Omental fat pad (tissue), 4 donors: Measurements from ENCODE around the gene PRUNE2. TPM values are rescaled to one million over a fixed set of nuclear protein-coding genes. Genes with fewer than 3 reads are reported as not detected.

Source experiments
- ATAC-seq: fragments of 150-250 bp; one replicate; pipeline ENCODE4 v1.9.1; 2016; ENCODE audit warnings: mild to moderate bottlenecking, moderate library complexity; ENCODE audit not compliant: low FRiP score
- DNase-seq: peaks from one replicate; pipeline ENCODE4 v3.0.0-alpha.2; 2019; ENCODE audit warnings: low spot score
- CTCF ChIP-seq, 3 donors: fragments of 450-650 bp; IDR thresholded peaks; one replicate each; pipeline ENCODE4 v1.5.1; 2016 to 2017; ENCODE audit warnings: antibody characterized with exemption in 3 of 3, mild to moderate bottlenecking in 3 of 3, moderate library complexity in 2 of 3
- total RNA-seq, 4 donors: library from RNA; depleted of rRNA; stranded (reverse); fragments of >200 nt; gene quantifications; one replicate each; pipeline ENCODE4 v1.1.0, GENCODE V29; 2016

Gene PRUNE2
- total RNA-seq, 4 donors from 2014 or later: 3.1 to 13.4 (median 12.0) TPM

- DNase-seq (no peak), ATAC-seq (no peak)
- TF ChIP-seq CTCF (IDR thresholded peaks at IDR 0.05): no peak
Observed at GRCh38 chr9:76646249-76646648, 259.7 kb downstream of the PRUNE2 start.

- DNase-seq (no peak), ATAC-seq (no peak)
Observed at GRCh38 chr9:76644647-76645250, 261.2 kb downstream of the PRUNE2 start.

GRCh38 chr9:76644171-76644570, 261.7 kb downstream of the PRUNE2 start:
- DNase-seq (no peak), ATAC-seq (no peak)
- TF ChIP-seq CTCF (IDR thresholded peaks at IDR 0.05): no peak

More at GRCh38 chr9:76644647-76645250, 261.2 kb downstream of the PRUNE2 start:
- no peak for TF ChIP-seq CTCF (IDR thresholded peaks at IDR 0.05)

- DNase-seq (no peak), ATAC-seq (no peak)
- no peak for TF ChIP-seq CTCF (IDR thresholded peaks at IDR 0.05)
Observed at GRCh38 chr9:76643399-76644117, 262.4 kb downstream of the PRUNE2 start.

GRCh38 chr9:76642701-76643209, 263.2 kb downstream of the PRUNE2 start:
- ATAC-seq (no peak), DNase-seq (no peak)
- TF ChIP-seq CTCF (IDR thresholded peaks at IDR 0.05): no peak

- DNase-seq (no peak), ATAC-seq (no peak)
- TF ChIP-seq CTCF (IDR thresholded peaks at IDR 0.05): no peak
Observed at GRCh38 chr9:76642074-76642473, 263.8 kb downstream of the PRUNE2 start.

- DNase-seq (no peak), ATAC-seq (no peak)
- TF ChIP-seq CTCF (IDR thresholded peaks at IDR 0.05): no peak
Observed at GRCh38 chr9:76638001-76638400, 267.9 kb downstream of the PRUNE2 start.
